Stimulated activated CD4-positive, alpha-beta T cell treated with anti-CD3 and anti-CD28 coated beads, Interleukin-2, amount 100 ng/mL, for 24 hours (primary cell): ENCODE results near the gene MAPK1.
"Not testable (repeated sequence)": the region's sequence is repeated elsewhere in the genome, so short reads cannot be mapped to it uniquely, and the experiment has no call there.

Source experiments
- DNase-seq, 2 donors: peaks; one replicate each; pipeline ENCODE4 v3.0.0-alpha.2; 2020

The MAPK1 gene

DNA sequence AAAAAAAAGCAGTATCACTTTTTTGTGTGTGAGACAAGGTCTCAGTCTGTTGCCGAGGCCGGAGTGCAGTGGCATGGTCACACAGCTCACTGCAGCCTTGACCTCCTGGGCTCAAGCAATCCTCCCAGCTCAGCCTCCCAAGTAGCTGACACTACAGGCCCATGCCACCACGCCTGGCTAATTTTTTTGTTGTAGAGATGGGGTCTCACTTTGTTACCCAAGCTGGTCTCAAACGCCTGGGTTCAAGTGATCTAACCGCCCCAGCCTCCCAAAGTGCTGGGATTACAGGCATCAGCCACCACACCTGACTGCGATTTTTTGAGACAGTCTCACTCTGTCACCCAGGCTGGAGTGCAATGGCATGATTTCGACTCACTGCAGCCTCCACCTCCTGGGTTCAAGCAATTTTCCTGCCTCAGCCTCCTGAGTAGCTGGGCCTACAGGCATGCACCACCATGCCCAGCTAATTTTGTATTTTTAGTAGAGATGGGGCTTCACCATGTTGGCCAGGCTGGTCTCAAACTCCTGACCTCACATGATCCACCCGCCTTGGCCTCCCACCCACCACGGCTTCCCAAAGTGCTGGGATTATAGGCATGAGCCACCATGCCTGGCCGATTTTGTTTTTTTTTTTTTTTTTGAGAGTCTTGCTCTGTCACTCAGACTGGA is 147.1 kb downstream of the MAPK1 start:
- not testable (repeated sequence) for DNase-seq

DNA sequence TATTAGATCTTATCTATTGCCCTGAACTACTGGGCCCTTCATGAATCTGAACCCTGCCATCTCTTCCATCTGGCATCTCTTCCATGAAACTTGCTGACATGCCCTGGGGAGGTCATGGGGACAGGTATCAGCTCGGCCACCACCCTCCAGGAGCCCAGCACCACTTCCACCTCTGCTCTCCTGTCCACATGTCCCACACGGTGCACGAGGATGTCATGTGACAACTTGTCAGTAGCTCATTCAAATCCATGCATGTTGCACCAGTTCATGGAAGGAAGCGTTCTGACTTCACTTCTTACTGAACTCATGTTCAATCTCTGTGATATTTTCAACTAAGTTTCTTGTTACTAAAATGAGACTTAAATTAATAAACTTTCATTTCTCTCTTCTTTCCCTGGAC is 148.4 kb downstream of the MAPK1 start:
- DNase-seq: no peak

DNA sequence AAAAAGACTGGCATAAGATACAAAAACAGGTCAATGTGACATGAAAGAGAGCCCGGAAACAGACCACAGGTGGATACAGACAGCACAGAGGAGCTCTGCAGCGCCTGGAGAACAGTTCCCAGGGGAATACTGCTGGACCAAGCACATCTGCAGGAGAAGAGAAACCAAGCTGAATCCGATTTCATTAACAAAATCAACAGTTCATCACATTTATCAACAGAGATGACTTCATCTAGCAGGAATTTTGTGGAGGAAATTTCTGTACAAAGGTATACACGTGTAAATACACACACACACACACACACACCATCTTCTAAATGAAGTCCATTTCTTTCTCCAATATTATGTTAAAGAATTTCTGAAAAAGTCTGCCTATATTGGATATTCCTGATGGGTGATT is 148.9 kb downstream of the MAPK1 start:
- DNase-seq: no peak

DNA sequence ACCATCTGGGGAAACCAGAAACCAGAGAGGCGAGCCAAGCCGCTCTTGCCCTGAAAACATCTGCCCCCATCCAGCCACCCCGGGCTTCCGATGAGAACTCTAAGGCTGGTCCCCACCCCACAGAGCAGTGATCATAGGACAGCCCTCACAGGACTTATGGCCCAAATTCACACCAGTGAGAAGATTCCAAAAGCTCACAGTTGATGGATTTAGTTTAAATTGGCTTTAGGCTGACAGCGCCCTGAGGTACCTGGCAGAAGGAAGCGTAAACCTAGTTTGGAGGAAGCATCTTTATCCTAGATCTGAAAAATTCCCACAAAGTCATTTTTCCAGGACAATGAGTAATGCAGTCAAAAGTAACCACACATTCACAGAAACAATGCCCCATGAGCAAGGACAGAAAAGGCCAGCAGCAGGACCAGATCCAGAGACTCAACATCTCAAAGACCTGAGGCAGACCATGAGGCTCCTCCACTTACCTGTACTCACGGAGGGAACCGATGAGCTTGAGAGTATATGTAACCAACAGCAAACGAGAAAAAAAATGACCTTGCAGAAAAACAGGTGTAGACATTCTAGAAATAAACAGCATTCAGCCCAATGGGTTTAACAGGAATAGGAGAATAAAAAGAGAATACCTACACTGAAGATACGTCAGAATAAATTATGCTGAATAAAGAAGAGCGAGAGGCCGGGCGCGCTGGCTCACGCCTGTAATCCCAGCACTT is 150.9 kb downstream of the MAPK1 start:
- DNase-seq: not testable (repeated sequence)

DNA sequence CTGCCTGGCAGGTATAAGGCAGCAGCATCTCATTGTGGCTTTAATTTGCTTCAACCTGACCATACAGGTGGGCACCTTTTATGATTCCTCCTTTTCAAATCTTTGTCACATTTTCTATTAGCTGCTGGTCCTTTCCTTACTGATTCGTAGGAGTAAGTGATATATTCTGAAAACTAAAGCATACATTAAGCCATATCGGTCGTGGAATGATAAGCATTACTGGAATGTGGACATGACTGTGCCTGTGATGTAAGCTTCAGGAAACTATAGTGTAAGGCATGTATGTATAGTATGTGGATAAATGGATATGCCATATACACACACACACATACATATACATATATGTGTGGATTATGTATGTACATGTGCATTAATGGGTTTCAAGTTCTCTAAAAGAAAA is 152.7 kb downstream of the MAPK1 start:
- no peak for DNase-seq

DNA sequence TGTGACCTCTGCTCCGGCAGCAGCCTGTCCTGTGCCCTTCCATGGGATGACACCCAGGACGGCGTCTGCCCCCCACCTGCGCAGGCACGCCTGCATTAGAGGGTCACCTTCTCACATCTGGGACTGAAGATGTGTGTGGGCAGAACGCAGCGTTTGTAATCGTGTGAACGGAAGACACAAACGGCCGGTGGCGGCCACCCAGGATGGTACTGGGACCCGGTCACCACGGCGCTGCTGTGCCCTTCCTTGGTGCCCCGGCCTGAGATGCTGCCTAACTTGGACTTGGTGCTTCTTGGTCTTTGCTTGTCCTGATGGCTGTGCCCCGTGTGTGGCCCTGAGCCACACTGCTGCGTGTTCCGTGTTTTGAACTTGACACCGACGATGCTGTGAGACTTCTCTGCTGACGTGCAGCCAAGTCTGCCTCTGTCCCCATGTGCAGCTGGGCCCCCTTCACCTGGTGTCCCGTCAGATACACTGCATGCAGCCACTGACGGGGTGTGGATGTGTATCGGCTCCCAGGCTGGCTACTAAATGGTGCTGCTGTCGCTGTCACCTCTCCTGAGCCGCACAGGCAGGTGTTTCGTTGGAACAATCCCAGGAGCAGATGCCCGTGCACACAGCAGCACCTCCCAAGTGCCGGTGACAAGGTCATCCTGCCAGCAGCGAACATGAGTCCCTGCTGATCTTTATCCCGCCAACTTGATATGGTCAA is 153.2 kb downstream of the MAPK1 start:
- no peak for DNase-seq

DNA sequence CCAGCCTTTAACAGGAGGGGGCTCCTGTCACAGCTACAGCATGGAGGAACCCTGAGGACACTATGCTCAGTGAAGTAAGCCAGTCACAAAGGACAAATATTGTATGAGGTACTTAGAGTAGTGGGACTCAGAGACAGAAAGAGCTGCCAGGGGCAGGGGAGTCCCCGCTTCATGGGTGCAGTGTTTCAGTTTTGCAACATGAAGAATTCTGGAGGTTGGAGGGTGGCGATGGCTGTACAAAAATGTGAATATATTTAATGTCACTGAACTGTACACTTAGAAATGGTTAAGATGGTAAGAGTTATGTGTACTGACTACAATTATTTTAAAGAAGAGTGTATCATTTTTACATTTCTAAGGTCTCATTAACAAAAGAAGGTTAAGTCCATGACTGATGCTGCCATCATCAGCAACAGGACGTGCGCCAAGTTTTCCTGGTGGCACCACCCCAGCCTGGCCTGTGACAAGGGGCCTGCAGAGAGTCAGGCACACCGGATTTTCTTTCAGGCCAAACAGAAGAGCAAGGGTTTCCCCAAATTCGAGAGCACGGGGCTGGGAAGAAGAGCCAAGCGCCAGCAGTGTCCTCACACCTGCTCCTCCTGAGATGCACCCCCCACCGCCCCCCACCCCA is 153.9 kb downstream of the MAPK1 start:
- no peak for DNase-seq

DNA sequence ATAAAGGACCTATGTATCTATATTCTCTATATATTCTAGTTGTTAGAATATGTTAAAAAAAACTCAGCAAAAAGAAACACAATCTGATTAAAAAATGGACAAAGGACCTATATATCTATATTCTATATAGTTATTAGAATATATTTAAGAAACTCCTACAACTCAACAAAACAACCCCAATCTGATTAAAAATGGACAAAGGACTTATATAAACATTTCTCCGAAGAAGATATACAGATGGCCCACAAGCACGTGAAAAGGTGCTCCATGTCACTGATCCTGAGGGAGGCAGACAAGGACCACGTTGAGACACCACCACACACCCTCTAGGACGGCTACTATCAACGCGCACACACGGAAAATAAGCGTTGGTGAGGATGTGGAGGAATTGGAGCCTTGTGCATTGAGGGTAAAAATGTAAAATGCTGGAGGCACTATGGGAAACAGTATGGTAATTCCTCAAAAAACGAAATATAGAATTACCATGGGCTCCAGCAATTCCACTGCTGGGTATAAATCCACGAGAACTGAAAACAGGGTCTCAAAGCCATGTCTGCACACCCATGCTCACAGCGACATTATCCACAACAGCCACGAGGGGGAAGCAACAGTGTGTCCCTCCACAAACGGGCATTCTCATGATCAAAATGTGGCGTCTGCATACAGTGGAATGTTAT is 154.6 kb downstream of the MAPK1 start:
- peak; percentile 55 to 63 for DNase-seq

DNA sequence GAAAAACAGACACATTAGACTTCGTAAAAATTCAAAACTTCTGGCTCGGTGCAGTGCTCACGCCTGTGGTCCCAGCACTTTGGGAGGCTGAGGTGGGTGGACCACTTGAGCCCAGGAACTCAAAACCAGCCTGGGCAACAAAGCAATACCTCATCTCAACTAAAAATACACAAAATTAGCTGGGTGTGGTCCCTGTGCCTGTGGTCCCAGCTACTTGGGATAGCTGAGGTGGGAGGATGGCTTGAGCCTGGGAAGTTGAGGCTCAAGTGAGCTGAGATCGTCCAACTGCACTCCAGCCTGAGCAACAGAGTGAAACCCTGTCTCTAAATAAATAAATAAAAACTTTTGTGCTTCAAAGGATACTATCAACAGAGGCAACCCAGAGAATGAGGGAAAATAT is 155.6 kb downstream of the MAPK1 start:
- no peak for DNase-seq

DNA sequence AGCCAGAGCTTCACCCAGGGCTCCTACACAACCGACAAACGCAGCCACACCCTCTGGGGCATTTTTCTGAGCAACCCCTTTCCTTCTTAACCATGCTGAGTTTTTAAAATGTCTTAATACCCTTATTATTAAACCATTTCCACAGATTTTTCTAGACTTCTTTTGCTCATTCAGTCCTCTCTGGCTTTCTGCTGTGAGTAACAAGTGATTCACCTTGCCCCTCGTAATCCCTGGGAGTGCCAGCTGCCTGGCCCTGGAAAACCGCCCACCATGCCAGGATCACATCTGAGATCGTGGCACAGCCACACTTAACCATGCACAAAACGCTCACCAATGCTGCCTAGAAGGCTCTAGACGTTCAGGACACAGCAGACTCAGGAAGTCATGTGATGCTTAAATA is 157.3 kb downstream of the MAPK1 start:
- no peak for DNase-seq

DNA sequence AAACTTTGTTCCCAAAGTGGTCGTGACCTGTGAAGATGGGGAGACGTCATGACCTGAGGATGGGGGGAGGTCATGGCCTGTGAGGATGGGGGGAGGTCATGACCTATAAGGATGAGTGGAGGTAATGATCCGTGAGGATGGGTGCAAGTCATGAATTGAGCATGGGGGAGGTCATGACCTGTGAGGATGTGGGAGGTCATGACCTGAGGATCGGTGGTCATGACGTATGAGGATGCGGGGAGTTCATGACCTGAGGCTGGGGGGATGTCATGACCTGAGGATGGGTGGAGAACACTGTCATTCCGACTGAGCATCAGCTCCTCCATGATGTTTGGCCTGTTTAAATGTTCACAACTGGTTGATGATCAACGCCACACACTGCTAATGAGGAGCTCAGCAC is 157.8 kb downstream of the MAPK1 start:
- DNase-seq: no peak

DNA sequence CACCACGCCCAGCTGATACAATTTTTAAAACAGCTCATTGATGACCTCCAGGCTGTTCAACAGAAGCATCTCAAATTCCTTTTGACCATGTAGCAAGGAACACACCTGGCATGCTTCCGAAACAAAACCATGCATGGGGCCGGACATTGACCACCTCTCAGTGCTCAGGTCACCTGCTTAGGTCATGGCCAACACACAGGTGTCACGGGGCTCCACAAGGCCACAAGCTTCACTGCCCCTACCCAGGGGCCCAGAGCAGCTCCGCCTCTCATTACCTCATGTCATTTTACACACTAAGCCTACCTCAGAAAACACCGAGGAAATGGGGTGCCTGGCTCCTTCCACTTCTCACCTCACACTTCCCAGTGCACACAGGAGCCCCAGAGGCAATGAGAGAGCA is 158.5 kb downstream of the MAPK1 start:
- DNase-seq: no peak

DNA sequence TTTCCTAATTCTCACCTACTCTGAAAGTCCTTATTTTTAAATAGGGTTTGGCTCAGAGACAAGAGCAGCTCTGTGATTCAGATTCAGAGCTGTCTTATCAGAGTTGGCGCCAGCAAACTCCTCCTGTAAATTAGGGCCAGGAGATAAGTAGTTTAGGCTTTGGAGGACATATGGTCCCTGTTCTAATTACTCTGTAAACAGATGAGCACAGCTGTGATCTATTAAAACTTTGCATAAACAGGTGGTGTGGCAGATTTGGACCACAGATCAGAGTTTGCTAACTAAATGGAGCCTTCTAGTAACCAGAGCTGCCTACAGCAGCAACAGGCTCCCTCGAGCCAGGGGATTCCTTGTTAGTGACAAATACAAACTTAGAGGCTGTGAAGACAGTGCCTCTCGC is 159.8 kb downstream of the MAPK1 start:
- no peak for DNase-seq
